ENCODE data around the gene MSTO1. TPM values are rescaled to one million over a fixed set of nuclear protein-coding genes. Genes with fewer than 3 reads are reported as not detected.
"Not testable (repeated sequence)": the region's sequence is repeated elsewhere in the genome, so short reads cannot be mapped to it uniquely, and the experiment has no call there.

The MSTO1 gene
- total and polyA plus RNA-seq, 10 donors, result 19.8 to 60.0 (median 31.2) TPM

DNA sequence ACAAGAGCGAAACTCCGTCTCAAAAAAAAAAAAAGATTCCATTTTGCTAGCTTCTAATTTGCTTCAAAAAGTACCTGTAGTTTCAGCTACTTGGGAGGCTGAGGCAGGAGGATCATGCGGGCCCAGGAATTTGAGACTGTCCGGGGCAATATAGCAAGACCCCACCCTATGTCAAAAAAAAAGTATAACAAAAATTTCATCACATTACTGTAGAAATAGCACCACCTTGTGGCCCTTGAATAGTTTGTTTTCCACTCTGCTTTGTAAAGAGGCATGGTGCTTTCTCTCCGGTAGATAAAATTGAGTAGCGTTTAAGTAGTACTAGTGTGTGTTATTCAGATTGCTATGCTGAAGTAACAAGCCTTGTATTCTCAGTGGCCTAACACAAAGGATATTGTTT is 18.2 kb upstream of the MSTO1 start:
- 35 to 41% (median 38%) methylated on average over 6 of the region's 6 CpGs for WGBS, 5 donors
- no peak overlapping the region for H3K27ac ChIP-seq
- no peaks in the 10 kb centered on the region for H3K9me3 ChIP-seq
- no peaks in the 10 kb centered on the region for H3K27me3 ChIP-seq (replicated peaks in 1 of 7)
- DNase-seq, result no peak
- no peak overlapping the region for H3K4me3 ChIP-seq
- TF ChIP-seq, protein P1, sequence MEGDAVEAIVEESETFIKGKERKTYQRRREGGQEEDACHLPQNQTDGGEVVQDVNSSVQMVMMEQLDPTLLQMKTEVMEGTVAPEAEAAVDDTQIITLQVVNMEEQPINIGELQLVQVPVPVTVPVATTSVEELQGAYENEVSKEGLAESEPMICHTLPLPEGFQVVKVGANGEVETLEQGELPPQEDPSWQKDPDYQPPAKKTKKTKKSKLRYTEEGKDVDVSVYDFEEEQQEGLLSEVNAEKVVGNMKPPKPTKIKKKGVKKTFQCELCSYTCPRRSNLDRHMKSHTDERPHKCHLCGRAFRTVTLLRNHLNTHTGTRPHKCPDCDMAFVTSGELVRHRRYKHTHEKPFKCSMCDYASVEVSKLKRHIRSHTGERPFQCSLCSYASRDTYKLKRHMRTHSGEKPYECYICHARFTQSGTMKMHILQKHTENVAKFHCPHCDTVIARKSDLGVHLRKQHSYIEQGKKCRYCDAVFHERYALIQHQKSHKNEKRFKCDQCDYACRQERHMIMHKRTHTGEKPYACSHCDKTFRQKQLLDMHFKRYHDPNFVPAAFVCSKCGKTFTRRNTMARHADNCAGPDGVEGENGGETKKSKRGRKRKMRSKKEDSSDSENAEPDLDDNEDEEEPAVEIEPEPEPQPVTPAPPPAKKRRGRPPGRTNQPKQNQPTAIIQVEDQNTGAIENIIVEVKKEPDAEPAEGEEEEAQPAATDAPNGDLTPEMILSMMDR (IDR thresholded peaks at IDR 0.05 in 8 of 11, conservative IDR thresholded peaks at IDR 0.05 in 3 of 11), result peak; percentile 32 to 77 (median 62)
- TF ChIP-seq POLR2A (IDR thresholded peaks at IDR 0.05) (no peak), POLR2AphosphoS5 (IDR thresholded peaks at IDR 0.05) (no peak)
- intact Hi-C loops (cut with DNase I; ENCODE audit: low total_unique reads), result loop anchor here (5.0 kb wide), 1 partner anchor 339 kb away; no protein-coding TSS in a partner anchor
- no peaks in the 10 kb centered on the region for H3K36me3 ChIP-seq
- peaks cover 0 to 4% (median 0%) of the 10 kb centered on the region in 6 donors for H3K4me1 ChIP-seq

DNA sequence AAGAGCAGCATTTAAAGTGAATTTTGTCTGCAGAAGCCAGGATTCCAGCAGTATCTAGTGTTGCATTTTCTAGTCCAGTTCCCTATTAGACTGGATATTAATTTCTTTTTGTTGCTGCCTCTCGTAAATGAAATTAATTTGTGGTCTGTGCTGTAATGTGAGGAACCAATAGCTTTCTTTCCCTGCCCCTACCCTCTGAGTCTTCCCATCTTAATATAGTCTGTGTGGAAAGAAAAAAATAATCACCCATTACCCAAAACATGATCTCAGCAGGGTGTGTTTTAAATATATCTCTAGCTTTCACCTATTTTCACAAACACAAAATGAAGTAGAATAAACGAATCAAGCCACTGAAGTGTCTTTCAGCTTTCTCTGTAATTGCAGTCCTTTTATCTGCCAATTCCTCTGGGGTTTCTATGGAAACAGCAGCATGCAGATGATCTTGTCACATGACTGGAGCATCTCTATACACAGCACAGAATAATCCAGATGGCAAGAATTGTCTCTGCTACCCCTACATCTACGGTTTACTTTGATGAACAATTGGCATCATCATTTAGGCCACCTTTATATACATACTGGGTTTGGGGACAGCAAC is 14.0 kb upstream of the MSTO1 start:
- 80 to 86% (median 82%) methylated on average over 3 of the region's 3 CpGs for WGBS, 5 donors

DNA sequence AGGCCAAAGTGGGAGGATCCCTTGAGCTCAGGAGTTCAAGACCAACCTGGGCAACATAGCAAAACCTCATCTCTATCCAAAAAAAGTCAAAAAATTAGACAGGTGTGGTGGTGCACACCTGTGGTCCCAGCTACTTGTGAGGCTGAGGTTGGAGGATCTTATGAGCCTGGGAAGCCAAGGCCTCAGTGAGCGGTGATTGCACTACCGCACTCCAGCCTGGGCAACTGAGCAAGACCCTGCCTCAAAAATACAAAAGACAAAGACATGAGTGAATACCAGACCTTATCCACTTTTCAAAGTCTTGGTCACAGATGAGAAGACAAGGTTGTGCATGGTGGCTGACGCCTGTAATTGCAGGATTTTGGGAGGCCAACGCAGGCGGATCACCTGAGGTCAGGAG is 13.2 kb upstream of the MSTO1 start:
- WGBS, 5 donors, result 93 to 99% (median 95%) methylated on average over 5 of the region's 5 CpGs
- TF ChIP-seq, protein P1 (IDR thresholded peaks at IDR 0.05 in 8 of 11, conservative IDR thresholded peaks at IDR 0.05 in 3 of 11), result no peak
- no peak for TF ChIP-seq POLR2AphosphoS5 (IDR thresholded peaks at IDR 0.05)
- no peak for TF ChIP-seq POLR2A (IDR thresholded peaks at IDR 0.05)
- H3K36me3 ChIP-seq, result no peaks in the 10 kb centered on the region
- no peak overlapping the region for H3K4me3 ChIP-seq
- H3K9me3 ChIP-seq, result no peaks in the 10 kb centered on the region
- intact Hi-C loops (cut with DNase I; ENCODE audit: low total_unique reads), result no loop called here
- H3K4me1 ChIP-seq, result peaks cover 0 to 16% (median 5%) of the 10 kb centered on the region in 6 donors
- no peak overlapping the region for H3K27ac ChIP-seq
- no peak for DNase-seq
- H3K27me3 ChIP-seq (replicated peaks in 1 of 7), result no peaks in the 10 kb centered on the region

More for the DNA sequence above, 14.0 kb upstream of the MSTO1 start:
- H3K4me3 ChIP-seq; H3K27me3 ChIP-seq (replicated peaks in 1 of 7); intact Hi-C loops (cut with DNase I; ENCODE audit: low total_unique reads); H3K9me3 ChIP-seq; DNase-seq; H3K36me3 ChIP-seq; H3K27ac ChIP-seq: not testable (repeated sequence)
- peaks cover 0 to 17% (median 6%) of the 10 kb centered on the region in 6 donors for H3K4me1 ChIP-seq

DNA sequence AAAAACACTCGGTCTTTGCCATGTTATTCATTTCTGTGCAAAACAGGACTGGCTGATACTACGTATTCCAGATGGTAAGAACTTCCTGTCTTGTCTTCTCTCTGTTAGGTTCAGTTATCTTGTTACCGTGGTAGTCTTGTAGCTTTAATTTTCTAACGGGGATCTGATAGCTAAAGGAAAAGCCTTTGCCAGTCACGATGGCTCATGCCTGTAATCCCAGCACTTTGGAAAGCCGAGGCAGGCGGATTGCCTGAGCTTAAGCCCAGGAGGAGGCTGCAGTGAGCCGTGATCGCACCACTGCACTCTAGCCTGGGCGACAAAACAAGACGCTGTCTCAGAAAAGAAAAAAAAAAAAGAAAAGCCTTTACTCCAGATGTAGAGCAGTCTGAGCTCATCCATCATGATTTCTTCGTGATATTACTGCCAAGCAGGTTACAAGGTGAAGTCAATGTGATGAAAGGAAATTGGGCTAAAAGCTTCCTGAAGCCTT is 11.1 kb upstream of the MSTO1 start:
- Histone ChIP-seq H3K4me1 (peaks cover 0 to 13% (median 4%) of the 10 kb centered on the region in 6 donors), H3K27ac (peak overlapping the region in 2 of 8 donors; percentile 31 to 41), H3K4me3 (peak overlapping the region in 2 of 8 donors; percentile 14 to 30), H3K27me3 (replicated peaks in 1 of 7) (no peaks in the 10 kb centered on the region), H3K36me3 (no peaks in the 10 kb centered on the region), H3K9me3 (no peaks in the 10 kb centered on the region)
- TF ChIP-seq POLR2AphosphoS5 (IDR thresholded peaks at IDR 0.05), result no peak
- TF ChIP-seq, protein P1 (IDR thresholded peaks at IDR 0.05 in 8 of 11, conservative IDR thresholded peaks at IDR 0.05 in 3 of 11), result no peak
- WGBS, 5 donors, result 20 to 31% (median 26%) methylated on average over 12 of the region's 12 CpGs
- no peak for DNase-seq
- intact Hi-C loops (cut with DNase I; ENCODE audit: low total_unique reads), result no loop called here

DNA sequence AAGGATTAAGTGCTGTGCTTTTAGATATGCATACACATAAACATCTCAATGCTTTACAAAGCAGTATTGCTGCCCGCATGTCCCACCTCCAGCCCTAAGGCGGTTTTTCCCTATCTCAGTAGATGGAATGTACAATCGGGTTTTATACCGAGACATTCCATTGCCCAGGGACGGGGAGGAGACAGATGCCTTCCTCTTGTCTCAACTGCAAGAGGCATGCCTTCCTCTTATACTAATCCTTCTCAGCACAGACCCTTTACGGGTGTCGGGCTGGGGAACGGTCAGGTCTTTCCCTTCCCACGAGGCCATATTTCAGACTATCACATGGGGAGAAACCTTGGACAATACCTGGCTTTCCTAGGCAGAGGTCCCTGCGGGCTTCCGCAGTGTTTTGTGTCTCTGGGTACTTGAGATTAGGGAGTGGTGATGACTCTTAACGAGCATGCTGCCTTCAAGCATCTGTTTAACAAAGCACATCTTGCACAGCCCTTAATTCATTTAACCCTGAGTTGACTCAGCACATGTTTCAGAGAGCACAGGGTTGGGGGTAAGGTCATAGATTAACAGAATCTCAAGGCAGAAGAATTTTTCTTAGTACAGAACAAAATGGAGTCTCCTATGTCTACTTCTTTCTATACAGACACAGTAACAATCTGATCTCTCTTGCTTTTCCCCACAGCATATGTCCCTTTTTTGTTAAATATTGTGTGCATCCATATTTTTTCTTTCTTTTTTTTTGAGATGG is 10.0 kb upstream of the MSTO1 start:
- H3K9me3 ChIP-seq; H3K4me3 ChIP-seq; H3K27ac ChIP-seq; DNase-seq; H3K36me3 ChIP-seq; H3K27me3 ChIP-seq (replicated peaks in 1 of 7); intact Hi-C loops (cut with DNase I; ENCODE audit: low total_unique reads): not testable (repeated sequence)
- WGBS, 5 donors, result 34 to 49% (median 46%) methylated on average over 10 to 12 of the region's 12 CpGs
- H3K4me1 ChIP-seq, result peaks cover 0 to 13% (median 4%) of the 10 kb centered on the region in 6 donors

Data from spleen (tissue), 11 donors.